Measurements from ENCODE around the gene SLC13A1.

Gene SLC13A1

GRCh38 chr7:123075838-123076467 is 123.8 kb downstream of the SLC13A1 start:
- Histone ChIP-seq H3K4me3 (ENCODE audit: low read length) (no peak overlapping the region), H3K9me3 (replicated peaks; ENCODE audit: low read length) (no peaks in the 10 kb centered on the region), H3K36me3 (ENCODE audit: insufficient read depth, low read length) (no peaks in the 10 kb centered on the region), H3K4me2 (ENCODE audit: low read length) (no peak overlapping the region), H3K27me3 (ENCODE audit: control insufficient read depth, insufficient read depth, low read length) (no peaks in the 10 kb centered on the region), H3K4me1 (ENCODE audit: control insufficient read depth, insufficient read depth, low read length) (no peaks in the 10 kb centered on the region), H3K9ac (ENCODE audit: low read depth, low read length) (no peak overlapping the region)

GRCh38 chr7:123070702-123071286 is 129.0 kb downstream of the SLC13A1 start:
- Histone ChIP-seq H3K4me2 (ENCODE audit: low read length) (no peak overlapping the region), H3K36me3 (ENCODE audit: insufficient read depth, low read length) (no peaks in the 10 kb centered on the region), H3K4me1 (ENCODE audit: control insufficient read depth, insufficient read depth, low read length) (no peaks in the 10 kb centered on the region), H3K9ac (ENCODE audit: low read depth, low read length) (no peak overlapping the region), H3K9me3 (replicated peaks; ENCODE audit: low read length) (no peaks in the 10 kb centered on the region), H3K27me3 (ENCODE audit: control insufficient read depth, insufficient read depth, low read length) (no peaks in the 10 kb centered on the region), H3K4me3 (ENCODE audit: low read length) (no peak overlapping the region)

GRCh38 chr7:123067814-123068213 is 132.0 kb downstream of the SLC13A1 start:
- H3K4me2 ChIP-seq (ENCODE audit: low read length) = no peak overlapping the region
- H3K27me3 ChIP-seq (ENCODE audit: control insufficient read depth, insufficient read depth, low read length) = peaks cover 3% of the 10 kb centered on the region
- no peaks in the 10 kb centered on the region for H3K4me1 ChIP-seq (ENCODE audit: control insufficient read depth, insufficient read depth, low read length)
- H3K36me3 ChIP-seq (ENCODE audit: insufficient read depth, low read length) = no peaks in the 10 kb centered on the region
- H3K4me3 ChIP-seq (ENCODE audit: low read length) = no peak overlapping the region
- no peaks in the 10 kb centered on the region for H3K9me3 ChIP-seq (replicated peaks; ENCODE audit: low read length)
- no peak overlapping the region for H3K9ac ChIP-seq (ENCODE audit: low read depth, low read length)

All from skeletal muscle satellite cell (primary cell).